ENCODE results near the gene NCOA5.

- TF ChIP-seq POLR2A (IDR thresholded peaks at IDR 0.05) (no peak), CTCF (IDR thresholded peaks at IDR 0.05 in 4 of 5, conservative IDR thresholded peaks at IDR 0.05 in 1 of 5) (no peak)
Measured at GRCh38 chr20:46018611-46019010, 71.2 kb downstream of the NCOA5 start.
